Testis (tissue), 3 donors: ENCODE measurements around the gene ELMO1. TPM values are rescaled to one million over a fixed set of nuclear protein-coding genes. Genes with fewer than 3 reads are reported as not detected.

Experiments
- DNase-seq: peaks from one replicate; pipeline ENCODE4 v3.0.0-alpha.2; 2019
- H3K27ac ChIP-seq, 2 donors: fragments of 200-600 bp; sonication (generic); one replicate each; pipeline ENCODE4 v1.5.1; 2019
- H3K27me3 ChIP-seq: fragments of 200-600 bp; sonication (generic); one replicate; pipeline ENCODE4 v1.5.1; 2019
- H3K36me3 ChIP-seq: fragments of 200-600 bp; sonication (generic); one replicate; pipeline ENCODE4 v1.5.1; 2017; ENCODE audit warnings: low read depth; ENCODE audit errors: missing control alignments
- H3K4me1 ChIP-seq: fragments of 200-600 bp; sonication (generic); one replicate; pipeline ENCODE4 v1.5.1; 2019
- H3K4me3 ChIP-seq, 2 donors: fragments of 200-600 bp; sonication (generic); one replicate each; pipeline ENCODE4 v1.5.1; 2017 to 2019
- H3K9me3 ChIP-seq: fragments of 200-600 bp; sonication (generic); one replicate; pipeline ENCODE4 v1.5.1; 2017
- CTCF ChIP-seq, 3 experiments: fragments of 450-650 bp in 2 of 3; fragments of 200-600 bp in 1 of 3; sonication (generic) in 1 of 3; IDR thresholded peaks; one replicate each; pipeline ENCODE4 v1.5.1; 2016 to 2019; ENCODE audit warnings: antibody characterized with exemption in 3 of 3, mild to moderate bottlenecking in 2 of 3, moderate library complexity in 1 of 3
- POLR2A ChIP-seq: fragments of 450-650 bp; IDR thresholded peaks from one replicate; pipeline ENCODE4 v1.6.1; 2017; ENCODE audit warnings: antibody characterized with exemption, mild to moderate bottlenecking, moderate library complexity
- WGBS, 2 donors: methylation state at CpG; one replicate each; pipeline ENCODE4 v1.1.5; 2018; 5-methylcytosine and 5-hydroxymethylcytosine counted together
- intact Hi-C: fragments of 100-400 bp; cut with DNase I; formaldehyde crosslinking; loops from one replicate; pipeline ENCODE4 v1.15.1; 2023; ENCODE audit warnings: low total_unique reads
- polyA plus RNA-seq: library from polyadenylated mRNA; stranded (reverse); fragments of 350-450 nt; fragmentation: Illumina TruSeq; extraction: RNeasy Lipid Tissue Mini Kit (QIAGEN cat#74804); gene quantifications from one replicate; pipeline ENCODE4 v1.2.3, GENCODE V29; 2014; ENCODE audit warnings: low read depth, low replicate concordance; ENCODE audit not compliant: insufficient read depth
- total RNA-seq, 2 donors: library from RNA; depleted of rRNA; stranded (reverse); fragments of >200 nt; gene quantifications; one replicate each; pipeline ENCODE4 v1.2.3, GENCODE V29; 2016

Gene ELMO1
- total and polyA plus RNA-seq, 3 donors from 2014 or later, result 12.9 to 47.2 (median 36.5) TPM

GRCh38 chr7:37481722-37482288 lies 33.1 kb upstream of the ELMO1 start:
- Histone ChIP-seq H3K4me3 (no peak overlapping the region), H3K27me3 (no peaks in the 10 kb centered on the region), H3K9me3 (no peaks in the 10 kb centered on the region), H3K4me1 (no peaks in the 10 kb centered on the region), H3K27ac (no peak overlapping the region), H3K36me3 (no peaks in the 10 kb centered on the region)
- DNase-seq, result no peak
- 67 to 74% methylated on average over 5 of the region's 5 CpGs for WGBS, 2 donors
- TF ChIP-seq CTCF (IDR thresholded peaks at IDR 0.05) (no peak), POLR2A (no peak)
- intact Hi-C loops, result no loop called here

GRCh38 chr7:37481154-37481553 lies 32.5 kb upstream of the ELMO1 start:
- no peak for DNase-seq
- H3K36me3 ChIP-seq, result no peaks in the 10 kb centered on the region
- intact Hi-C loops, result no loop called here
- H3K27ac ChIP-seq, result no peak overlapping the region
- H3K27me3 ChIP-seq, result no peaks in the 10 kb centered on the region
- 88 to 90% methylated on average over 5 of the region's 5 CpGs for WGBS, 2 donors
- no peak overlapping the region for H3K4me3 ChIP-seq
- no peaks in the 10 kb centered on the region for H3K9me3 ChIP-seq
- H3K4me1 ChIP-seq, result no peaks in the 10 kb centered on the region
- TF ChIP-seq POLR2A (no peak), CTCF (IDR thresholded peaks at IDR 0.05) (no peak)

GRCh38 chr7:37480041-37481031 lies 31.7 kb upstream of the ELMO1 start:
- no peak overlapping the region for H3K27ac ChIP-seq
- H3K27me3 ChIP-seq, result no peaks in the 10 kb centered on the region
- no peaks in the 10 kb centered on the region for H3K9me3 ChIP-seq
- no peak for DNase-seq
- intact Hi-C loops, result no loop called here
- no peak overlapping the region for H3K4me3 ChIP-seq
- no peaks in the 10 kb centered on the region for H3K36me3 ChIP-seq
- TF ChIP-seq CTCF (IDR thresholded peaks at IDR 0.05) (no peak), POLR2A (no peak)
- no peaks in the 10 kb centered on the region for H3K4me1 ChIP-seq
- 77 to 83% methylated on average over 11 of the region's 11 CpGs for WGBS, 2 donors

GRCh38 chr7:37476881-37477450 lies 28.3 kb upstream of the ELMO1 start:
- no peak for DNase-seq
- H3K9me3 ChIP-seq, result no peaks in the 10 kb centered on the region
- 39 to 45% methylated on average over 4 of the region's 4 CpGs for WGBS, 2 donors
- no peak overlapping the region for H3K27ac ChIP-seq
- no peak for TF ChIP-seq CTCF (IDR thresholded peaks at IDR 0.05)
- TF ChIP-seq POLR2A, result no peak
- no peak overlapping the region for H3K4me3 ChIP-seq
- no peaks in the 10 kb centered on the region for H3K4me1 ChIP-seq
- no peaks in the 10 kb centered on the region for H3K36me3 ChIP-seq
- H3K27me3 ChIP-seq, result no peaks in the 10 kb centered on the region
- intact Hi-C loops, result no loop called here
